T-helper 1 cell (primary cell): ENCODE measurements around the gene IER2.
"Not testable (repeated sequence)": the region's sequence is repeated elsewhere in the genome, so short reads cannot be mapped to it uniquely, and the experiment has no call there.

ENCODE experiments used
- DNase-seq, 5 donors: peaks; one replicate each; pipeline ENCODE4 v3.0.0-alpha.2; 2012 to 2020

IER2 gene

DNA sequence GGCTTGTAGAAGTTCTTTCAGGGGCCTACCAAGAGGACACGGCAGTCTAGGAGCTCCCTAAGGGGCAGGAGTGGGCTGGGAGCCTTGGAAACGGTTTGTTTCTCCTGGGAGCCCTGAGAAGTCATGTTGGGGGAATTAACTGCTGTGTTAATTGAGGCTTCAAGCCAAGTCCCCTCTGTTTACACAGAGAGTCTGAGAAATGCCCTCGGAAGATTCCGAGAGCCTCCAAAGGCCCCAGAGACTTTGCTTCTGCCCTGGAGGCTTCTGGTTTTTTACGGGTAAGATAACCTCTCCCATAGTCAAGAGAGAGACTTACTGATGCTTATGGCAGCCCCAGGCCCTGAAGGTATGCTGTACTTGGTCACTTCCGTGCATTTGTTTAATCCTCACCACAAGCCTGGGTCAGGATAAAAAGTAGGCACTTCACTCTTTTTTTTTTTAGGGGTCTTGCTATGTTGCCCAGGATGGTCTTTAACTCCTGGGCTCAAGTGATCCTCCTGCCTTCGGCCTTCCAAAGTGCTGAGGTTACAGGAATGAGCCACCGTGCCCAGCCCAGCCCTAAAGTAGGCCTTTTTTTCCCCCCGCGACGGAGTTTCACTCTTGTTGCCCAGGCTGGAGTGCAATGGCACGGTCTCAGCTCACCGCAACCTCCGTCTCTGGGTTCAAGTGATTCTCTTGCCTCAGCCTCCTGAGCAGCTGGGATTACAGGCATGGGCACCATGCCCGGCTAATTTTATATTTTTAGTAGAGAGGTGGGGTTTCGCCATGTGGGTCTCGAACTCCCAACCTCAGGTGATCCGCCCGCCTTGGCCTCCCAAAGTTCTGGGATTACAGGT lies 15.2 kb downstream of the IER2 start:
- no peak for DNase-seq

DNA sequence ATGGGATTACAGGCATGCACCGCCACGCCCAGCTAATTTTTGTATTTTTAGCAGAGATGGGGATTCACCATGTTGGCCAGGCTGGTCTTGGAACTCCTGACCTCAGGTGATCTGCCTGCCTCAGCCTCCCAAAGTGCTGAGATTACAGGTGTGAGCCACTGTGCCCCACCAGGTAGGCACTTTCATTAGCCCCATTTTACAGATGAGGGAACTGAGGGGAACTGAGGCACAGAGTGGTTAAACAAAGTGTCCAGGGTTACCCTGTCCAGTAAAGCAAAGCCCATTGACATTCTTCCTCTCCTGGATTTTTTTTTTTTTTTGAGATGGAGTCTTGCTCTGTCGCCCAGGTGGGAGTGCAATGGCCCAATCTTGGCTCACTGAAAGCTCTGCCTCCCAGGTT lies 15.9 kb downstream of the IER2 start:
- not testable (repeated sequence) for DNase-seq

DNA sequence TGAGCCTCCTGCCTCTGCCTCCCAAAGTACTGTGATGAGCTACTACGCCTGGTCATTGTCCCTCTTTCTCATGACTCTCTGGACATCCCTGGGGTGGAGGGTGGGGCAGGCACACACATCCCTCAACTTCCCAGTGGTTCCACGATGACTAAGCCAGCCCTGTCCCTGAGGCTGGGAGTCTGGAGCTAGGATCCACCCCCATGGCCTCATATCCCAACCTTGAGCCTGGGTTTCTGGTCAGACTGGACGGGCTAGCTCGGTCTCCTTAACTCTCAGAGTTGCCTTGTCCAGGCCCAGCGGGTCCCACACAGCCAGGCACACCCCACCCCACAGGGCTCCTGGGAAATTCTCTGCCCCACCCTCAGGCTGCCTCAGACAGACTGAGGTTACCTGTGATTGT lies 19.6 kb downstream of the IER2 start:
- DNase-seq = no peak

DNA sequence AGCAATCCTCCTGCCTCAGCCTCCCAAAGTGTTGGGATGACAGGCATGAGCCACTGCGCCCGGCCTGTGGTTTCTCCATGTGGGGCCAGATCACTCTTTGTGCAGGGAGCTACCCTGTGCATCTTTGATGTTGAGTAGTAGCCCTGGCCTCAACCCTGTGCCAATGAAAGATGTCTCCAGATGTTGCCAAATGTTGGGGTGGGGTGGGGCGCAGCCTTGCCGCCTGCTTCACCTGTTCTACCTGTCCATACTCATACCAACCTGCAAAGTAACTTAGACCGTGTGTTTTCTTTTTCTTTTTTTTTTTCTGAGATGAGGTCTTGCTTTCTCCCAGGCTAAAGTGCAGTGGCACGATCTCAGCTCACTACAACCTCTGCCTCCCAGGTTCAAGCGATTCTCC lies 20.9 kb downstream of the IER2 start:
- no peak for DNase-seq

DNA sequence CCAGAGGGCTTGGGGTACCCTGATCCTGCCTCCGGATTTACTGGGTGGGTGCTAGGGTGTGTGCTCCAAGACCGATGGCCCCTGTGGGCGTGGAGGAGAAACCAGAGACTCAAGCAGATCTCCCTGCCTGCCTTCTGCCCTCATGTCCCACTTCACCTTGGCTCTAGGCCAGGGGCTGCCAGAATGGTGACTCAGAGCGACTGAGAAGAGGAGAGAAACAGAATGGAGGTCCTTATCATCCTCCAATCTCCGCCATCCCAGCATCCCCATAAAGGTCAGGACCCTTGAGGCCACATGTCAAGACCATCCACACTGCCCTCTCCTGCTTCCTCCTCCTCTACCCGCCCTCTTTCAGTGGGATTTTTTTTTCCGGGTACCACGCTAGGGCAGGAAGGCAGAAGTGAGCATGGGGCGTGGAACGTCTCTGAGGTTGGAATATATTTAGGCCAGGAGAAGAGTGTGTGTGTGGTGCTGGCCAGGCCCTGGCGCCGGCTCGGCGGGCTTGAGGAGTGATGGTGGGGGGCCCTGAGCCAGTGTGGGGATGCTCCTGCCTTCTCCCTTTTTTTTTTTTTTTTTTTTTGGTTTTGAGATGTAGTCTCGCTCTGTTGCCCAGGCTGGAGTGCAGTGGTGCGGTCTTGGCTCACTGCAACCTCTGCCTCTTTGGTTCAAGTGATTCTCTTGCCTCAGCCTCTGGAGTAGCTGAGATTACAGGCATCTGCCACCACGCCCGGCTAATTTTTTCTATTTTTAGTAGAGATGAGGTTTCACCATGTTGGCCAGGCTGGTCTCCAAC lies 22.3 kb downstream of the IER2 start:
- DNase-seq = peak; percentile 36 to 60 (median 58)

DNA sequence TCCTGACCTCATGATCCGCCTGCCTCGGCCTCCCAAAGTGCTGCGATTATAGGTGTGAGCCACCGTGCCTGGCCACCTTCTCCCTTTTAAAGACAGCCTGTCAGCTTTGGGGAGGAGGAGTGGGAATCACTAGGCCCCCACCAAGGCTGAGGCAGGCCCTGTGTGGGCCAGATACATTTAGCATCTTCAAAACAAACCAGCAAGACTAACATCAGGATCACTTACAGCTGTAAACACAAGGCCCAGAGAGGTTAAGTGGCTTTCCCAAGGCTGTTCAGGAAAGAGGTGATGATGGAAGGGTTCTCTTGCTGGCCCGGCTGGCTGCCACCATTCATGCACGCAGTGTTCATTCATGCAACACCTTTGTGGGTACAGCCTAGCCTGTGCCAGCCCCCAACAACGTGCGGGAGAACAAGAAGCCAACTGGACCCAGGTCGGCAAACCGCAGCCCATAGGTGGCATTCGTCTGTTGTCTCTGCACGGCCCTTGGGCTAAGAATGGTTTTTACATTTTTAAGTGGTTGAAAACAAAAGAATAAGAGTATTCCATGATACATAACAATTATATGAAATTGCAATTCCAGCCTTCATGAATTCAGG lies 23.0 kb downstream of the IER2 start:
- DNase-seq = no peak

DNA sequence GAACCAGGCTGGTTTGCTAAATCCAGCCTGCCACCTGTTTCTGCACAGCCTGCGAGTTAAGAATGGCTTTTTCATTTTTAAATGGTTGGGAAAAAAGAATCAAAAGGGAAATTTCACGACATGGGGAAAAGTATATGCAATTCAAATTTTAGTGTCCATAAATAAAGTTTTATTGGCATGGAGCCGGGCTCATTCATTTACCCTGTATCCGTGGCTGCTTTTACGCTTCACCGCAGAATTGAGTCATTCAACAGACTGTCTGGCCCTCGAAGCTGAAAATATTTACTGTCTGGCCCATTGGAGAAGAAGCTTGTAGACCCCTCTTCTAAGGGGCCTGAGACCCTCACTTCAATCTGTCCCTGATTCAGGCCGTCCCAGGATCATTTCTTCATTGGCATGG lies 26.1 kb downstream of the IER2 start:
- DNase-seq = no peak

DNA sequence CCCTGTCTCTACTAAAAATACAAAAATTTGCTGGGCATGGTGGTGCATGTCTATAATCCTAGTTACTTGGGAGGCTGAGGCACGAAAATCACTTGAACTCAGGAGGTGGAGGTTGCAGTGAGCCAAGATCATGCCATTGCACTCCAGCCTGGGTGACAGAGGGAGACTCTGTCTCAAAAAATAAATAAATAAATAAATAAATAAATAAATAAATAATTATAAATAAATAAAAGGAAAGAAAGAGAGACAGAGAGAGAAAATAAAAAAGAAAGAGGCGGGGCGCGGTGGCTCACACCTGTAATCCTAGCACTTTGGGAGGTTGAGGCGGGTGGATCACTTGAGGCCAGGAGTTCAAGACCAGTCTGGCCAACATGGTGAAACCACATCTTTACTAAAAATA lies 27.4 kb downstream of the IER2 start:
- DNase-seq = not testable (repeated sequence)

DNA sequence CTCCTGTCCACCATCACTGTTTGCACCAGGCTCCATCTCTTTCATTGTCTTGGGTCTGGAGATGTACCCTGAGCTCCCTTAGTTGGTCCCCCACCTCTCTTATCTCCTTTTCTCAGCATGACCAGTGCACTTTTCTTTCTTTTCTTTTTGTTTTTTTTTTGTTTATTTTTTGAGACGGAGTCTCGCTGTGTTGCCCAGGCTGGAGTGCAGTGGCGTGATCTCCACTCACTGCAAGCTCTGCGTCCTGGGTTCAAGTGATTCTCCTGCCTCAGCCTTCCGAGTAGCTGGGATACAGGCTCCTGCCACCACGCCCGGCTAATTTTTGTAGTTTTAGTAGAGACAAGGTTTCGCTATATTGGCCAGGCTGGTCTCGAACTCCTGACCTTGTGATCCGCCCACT lies 28.1 kb downstream of the IER2 start:
- DNase-seq = not testable (repeated sequence)

DNA sequence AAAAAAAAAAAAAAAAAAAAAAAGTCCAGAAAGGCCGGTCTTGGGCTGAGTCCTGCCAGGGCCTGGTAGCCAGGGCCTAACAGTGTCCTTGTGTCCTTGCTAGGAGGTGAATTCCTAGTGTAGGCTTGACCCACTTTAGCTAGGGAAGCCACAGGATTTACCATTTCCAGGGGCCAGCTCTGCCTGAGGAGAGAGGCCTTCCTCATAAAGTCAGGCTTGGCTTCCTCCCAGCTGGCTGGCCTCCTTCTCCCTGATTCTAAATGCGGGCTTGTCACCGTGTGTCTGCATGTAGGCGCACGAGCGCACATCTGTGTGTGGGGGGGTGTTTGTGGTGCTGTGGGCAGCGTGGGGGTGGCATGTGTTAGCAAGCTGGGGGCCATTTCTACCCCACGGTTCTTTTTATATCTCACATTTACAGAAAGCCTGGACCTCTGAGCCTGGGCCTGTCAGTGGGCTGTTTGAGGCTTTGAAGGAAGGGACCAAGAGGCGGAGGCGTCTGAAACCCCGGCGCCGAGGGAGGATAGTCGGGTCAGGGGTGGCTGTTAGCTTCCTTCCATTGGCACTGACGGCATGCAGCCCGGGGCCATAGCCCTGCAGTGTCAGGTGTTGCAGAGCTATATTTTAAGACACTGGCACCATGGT lies 31.7 kb downstream of the IER2 start:
- no peak for DNase-seq

DNA sequence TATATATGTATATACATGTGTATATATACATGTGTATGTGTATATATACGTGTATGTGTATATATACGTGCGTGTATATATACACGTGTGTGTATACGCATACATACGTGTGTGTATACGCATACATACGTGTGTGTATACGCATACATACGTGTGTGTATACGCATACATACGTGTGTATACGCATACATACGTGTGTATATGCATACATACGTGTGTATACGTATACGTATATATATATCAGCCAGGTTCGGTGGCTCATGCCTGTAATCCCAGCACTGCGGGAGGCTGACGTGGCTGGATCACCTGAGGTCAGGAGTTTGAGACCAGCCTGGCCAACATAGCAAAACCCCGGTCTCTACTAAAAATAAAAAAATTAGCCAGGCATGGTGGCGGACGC lies 34.7 kb downstream of the IER2 start:
- DNase-seq = not testable (repeated sequence)

DNA sequence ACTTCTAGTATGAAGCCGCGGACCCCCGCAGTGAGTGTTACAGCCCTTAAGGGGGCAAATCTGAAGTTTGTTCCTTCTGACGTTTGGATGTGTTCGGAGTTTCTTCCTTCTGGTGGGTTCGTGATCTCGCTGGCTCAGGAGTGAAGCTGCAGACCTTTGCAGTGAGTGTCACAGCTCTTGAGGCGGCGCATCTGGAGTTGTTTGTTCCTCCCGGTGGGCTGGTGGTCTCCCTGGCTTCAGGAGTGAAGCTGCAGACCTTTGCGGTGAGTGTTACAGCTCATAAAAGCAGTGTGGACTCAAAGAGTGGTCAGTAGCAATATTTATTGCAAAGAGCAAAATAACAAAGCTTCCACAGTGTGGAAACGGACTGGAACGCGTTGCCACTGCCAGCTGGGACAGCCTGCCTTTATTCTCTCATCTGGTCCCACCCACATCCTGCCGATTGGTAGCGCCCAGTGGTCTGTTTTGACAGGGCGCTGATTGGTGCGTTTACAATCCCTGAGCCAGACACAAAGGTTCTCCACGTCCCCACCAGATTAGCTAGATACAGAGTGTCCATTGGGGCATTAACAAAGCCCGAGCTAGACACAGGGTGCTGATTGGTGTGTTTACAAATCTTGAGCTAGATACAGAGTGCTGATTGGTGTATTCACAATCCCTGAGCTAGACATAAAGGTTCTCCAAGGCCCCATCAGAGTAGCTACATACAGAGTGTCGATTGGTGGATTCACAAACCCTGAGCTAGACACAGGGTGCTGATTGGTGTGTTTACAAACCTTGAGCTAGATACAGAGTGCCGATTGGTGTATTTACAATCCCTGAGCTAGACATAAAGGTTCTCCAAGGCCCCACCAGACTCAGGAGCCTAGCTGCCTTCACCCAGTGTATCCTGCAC lies 35.8 kb downstream of the IER2 start:
- DNase-seq = not testable (repeated sequence)

DNA sequence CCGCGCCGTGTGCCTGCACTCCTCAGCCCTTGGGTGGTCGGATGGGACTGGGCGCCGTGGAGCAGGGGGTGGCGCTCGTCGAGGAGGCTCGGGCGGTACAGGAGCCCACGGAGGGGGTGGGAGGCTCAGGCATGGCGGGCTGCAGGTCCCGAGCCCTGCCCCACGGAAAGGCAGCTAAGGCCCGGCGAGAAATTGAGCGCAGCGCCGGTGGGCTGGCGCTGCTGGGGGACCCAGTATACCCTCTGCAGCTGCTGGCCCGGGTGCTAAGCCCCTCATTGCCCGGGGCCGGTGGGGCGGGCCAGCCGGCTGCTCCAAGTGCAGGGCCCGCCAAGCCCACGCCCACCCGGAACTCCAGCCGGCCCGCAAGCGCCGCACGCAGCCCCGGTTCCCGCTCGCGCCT lies 36.5 kb downstream of the IER2 start:
- DNase-seq = not testable (repeated sequence)

DNA sequence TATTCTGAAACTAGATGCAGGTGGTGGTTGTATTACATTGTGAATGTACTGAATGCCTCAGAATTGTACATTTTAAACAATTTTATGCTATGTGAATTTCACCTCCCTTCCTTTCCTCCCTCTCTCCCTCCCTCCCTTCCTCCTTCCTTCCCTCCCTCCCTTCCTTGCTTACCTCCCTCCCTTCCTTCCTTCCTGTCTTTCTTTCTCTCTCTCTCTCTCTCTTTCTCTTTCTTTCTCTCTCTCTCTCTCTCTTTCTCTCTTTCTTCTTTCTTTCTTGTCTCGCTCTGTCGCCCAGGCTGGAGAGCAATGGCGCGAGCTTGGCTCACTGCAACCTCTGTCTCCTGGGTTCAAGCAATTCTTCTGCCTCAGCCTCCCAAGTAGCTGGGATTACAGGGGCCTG lies 37.2 kb downstream of the IER2 start:
- DNase-seq = no peak

DNA sequence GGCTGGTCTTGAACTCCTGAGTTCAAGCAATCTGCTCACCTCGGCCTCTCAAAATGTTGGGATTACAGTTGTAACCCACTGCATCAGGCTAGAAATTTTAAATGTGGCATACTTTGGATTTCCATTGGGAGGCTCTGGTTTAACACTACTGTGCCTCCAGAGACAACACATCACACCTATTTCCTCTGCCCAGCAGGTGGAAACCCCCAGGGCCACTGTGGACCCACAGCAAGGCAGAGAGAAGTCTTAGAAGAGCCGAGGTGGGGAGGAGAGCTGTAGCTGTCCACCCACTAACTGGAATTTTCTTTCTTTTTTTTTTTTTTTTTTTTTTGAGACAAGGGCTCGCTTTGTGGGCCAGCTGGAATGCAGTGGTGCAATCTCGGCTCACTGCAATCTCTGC lies 39.4 kb downstream of the IER2 start:
- no peak for DNase-seq

DNA sequence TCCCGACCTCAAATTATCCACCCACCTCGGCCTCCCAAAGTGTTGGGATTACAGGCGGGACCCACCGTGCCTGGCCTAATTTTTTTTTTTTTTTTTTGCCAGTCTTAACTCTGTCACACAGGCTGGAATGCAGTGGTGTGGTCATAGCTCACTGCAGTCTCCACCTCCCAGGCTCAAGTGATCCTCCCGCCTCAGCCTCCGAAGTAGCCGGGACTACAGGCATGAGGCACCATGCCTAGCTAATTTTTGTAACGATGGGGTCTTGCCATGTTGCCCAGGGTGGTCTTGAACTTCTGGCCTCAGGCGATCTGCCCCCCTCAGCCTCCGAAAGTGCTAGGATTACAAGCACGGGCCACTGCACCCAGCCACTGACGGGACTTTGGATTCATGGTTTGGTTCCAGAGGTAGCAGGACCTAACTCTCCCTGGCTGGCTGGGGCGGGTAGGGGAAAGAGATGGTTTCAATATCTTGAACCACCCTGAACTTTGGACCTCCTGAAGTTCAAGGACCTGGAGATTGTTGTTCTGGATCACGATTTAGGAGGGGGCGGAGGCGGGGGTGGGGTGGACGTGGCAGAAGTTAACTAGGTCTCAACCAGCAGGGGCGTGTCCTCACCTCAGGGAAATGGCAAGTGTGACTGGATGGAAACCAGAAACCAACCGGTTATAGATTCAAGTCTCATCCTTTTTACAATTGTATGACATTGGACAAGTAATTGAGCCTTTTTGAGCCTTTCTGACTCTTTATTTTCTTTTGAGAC lies 40.8 kb downstream of the IER2 start:
- no peak for DNase-seq

DNA sequence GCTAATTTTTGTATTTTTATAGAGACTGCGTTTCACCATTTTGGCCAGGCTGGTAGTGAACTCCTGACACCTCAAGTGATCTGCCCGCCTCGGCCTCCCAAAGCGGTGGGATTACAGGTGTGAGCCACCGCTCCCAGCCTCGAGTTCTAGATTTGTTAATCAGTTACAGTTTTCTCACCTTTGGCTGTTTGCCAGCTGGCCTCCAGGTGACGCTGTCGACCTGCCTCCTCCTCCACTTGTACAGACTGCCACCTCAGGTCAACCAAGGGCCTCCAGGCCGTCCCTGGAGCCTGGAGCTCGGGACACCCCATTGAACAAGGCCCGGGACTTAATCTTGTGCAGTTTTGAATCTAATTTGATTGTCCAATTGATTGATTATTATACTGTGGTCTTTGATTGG lies 45.5 kb downstream of the IER2 start:
- peak; percentile 28 to 61 (median 45) for DNase-seq

DNA sequence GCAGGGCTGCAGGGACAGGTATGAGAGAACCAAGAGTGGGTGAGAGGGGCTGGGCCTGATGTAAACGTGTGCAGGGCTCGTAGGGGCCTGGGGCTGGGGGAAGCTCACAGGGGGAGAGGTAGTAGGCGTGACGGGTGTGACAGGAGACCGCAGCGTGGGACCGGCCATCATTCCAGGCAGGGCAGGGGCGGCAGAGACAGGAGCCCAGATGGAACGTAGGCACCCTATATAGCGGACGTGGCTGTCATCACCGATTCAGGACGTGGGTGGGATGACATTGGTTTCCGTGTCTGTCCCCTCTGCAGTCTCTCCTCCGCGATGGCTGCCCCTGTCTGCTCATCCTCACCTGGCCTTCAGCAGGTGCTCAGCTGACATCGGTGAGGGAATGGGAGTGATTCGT lies 48.4 kb downstream of the IER2 start:
- DNase-seq = no peak

DNA sequence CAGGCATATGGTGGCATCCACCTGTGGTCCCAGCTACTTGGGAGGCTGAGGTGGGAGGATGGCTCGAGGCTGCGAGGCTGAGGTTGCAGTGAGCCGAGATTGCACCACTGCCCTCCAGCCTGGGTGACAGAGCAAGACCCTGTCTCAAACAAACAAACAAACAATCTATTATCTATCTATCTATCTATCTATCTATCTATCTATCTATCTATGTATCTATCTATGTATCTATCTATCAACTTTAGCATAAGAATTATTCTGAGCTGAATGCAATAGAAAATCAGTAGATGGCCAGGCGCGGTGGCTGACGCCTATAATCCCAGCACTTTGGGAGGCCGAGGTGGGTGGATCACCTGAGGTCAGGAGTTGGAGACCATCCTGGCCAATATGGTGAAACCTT lies 51.9 kb downstream of the IER2 start:
- DNase-seq = not testable (repeated sequence)
